Activated CD4-positive, alpha-beta T cell treated with anti-CD3 and anti-CD28 coated beads, Interleukin-2, amount 10 ng/mL, durations not matched to agents 24 days and 14 days (primary cell): ENCODE data around the gene MAN1A1. TPM values are rescaled to one million over a fixed set of nuclear protein-coding genes. Genes with fewer than 3 reads are reported as not detected.

ENCODE experiments used
- DNase-seq: peaks from one replicate; pipeline ENCODE4 v3.0.0; 2022
- H3K27ac Mint-ChIP-seq: one replicate; pipeline ENCODE4 v1.8.0; 2022; ENCODE audit warnings: mild to moderate bottlenecking, mixed read lengths
- H3K27me3 Mint-ChIP-seq: one replicate; pipeline ENCODE4 v1.8.0; 2022; ENCODE audit warnings: mixed read lengths
- H3K36me3 Mint-ChIP-seq: one replicate; pipeline ENCODE4 v1.8.0; 2022; ENCODE audit warnings: low read depth, mild to moderate bottlenecking, mixed read lengths
- H3K4me1 Mint-ChIP-seq: one replicate; pipeline ENCODE4 v1.8.0; 2021; ENCODE audit warnings: mixed read lengths
- H3K4me3 Mint-ChIP-seq: one replicate; pipeline ENCODE4 v1.8.0; 2022; ENCODE audit warnings: mild to moderate bottlenecking, moderate library complexity, mixed read lengths
- H3K9me3 Mint-ChIP-seq: one replicate; pipeline ENCODE4 v1.8.0; 2021; ENCODE audit warnings: mixed read lengths
- intact Hi-C: fragments of 100-400 bp; cut with micrococcal nuclease; formaldehyde crosslinking; loops from one replicate; pipeline ENCODE4 v1.15.1; 2023
- total RNA-seq: library from RNA; stranded (reverse); gene quantifications from 2 replicates; pipeline ENCODE4 v1.2.3, GENCODE V29; 2022

MAN1A1 gene
- total RNA-seq, 1 donor from 2014 or later: 43.7 TPM

DNA sequence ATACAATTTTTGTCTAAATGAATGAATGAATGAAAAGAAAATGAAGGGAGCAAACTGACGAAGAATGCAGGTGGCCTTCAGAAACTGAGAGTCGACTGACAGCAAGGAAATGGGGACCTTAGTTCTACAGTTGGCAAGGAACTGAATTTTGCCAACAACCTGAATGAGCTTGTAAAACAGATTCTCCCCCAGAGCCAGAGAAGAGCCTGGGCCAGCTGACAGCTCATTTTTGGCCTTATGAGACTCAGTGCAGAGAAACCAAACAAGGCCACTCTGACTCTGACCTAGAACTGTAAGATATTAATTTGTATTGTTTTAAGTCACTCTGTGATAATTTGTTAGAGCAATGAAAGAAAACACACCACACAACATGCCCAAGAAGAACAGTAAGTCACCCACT is 21.8 kb downstream of the MAN1A1 start:
- Mint-ChIP-seq H3K9me3 (no peaks in the 10 kb centered on the region), H3K27me3 (no peaks in the 10 kb centered on the region), H3K4me1 (peaks cover 44% of the 10 kb centered on the region), H3K4me3 (no peak overlapping the region), H3K36me3 (peaks cover 35% of the 10 kb centered on the region), H3K27ac (no peak overlapping the region)
- DNase-seq: no peak
- intact Hi-C loops: no loop called here

DNA sequence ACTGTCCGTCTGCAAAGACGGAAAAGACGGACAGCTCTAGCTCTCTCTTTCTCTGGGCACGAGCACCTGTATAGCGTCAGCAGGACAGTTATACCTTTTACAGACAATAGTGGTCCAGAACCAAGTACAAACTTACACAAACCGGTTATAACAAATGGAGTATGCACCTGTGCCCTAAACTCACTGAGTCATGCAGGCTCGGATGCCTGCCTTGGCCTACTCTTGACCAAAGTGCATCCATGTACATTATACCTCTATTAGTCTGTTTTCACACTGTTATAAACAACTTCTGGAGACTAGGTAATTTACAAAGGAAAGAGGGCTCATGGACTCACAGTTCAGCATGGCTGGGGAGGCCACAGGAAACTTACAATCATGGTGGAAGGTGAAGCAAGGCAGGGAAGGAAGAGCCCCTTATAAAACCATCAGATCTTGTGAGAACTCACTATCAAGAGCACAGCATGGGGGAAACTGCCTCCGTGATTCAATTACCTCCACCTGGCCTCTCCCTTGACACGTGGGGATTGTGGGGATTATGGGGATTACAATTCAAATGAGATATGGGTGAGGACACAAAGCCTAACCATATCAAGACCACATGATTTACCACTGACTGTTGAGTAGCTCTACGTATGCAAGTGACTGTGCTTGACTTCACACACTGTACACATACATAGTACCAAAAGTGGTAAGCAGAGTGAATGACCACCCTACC is 23.1 kb downstream of the MAN1A1 start:
- Mint-ChIP-seq H3K4me3 (no peak overlapping the region), H3K36me3 (peaks cover 31% of the 10 kb centered on the region), H3K27ac (no peak overlapping the region), H3K9me3 (no peaks in the 10 kb centered on the region), H3K27me3 (no peaks in the 10 kb centered on the region), H3K4me1 (peaks cover 50% of the 10 kb centered on the region)
- intact Hi-C loops: no loop called here
- peak; percentile 48 for DNase-seq

DNA sequence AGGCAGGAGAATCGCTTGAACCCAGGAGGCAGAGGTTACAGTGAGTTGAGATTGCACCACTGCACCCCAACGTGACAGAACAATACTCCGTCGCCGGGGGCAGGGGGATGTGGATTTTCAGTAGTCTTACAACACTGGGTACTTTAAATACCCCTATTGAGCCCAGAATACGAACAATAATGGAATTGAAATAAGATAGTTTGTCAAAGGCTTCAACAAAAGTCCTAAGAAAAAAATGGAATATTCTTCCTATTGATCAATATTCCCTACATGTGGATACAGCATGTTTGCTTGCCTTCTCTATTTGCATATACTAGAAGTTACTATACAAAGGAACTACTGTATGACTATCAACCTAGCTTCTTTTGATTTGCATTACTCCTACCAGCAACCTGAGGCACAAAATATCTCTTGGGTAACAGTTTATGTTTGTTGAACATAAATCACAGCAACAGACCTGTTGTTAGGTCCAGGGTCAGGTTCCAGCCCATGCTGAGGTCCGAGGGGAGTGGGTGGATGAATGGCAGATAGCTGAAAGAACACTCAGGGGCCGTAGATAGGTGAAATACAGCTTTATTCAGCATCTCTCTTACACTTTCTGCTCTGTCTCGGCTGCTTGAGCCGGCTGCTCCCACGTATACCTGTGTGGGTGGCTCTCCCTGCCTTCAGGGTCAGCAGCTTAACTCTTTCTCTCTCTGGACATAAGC is 23.8 kb downstream of the MAN1A1 start:
- no peak overlapping the region for H3K27ac Mint-ChIP-seq

DNA sequence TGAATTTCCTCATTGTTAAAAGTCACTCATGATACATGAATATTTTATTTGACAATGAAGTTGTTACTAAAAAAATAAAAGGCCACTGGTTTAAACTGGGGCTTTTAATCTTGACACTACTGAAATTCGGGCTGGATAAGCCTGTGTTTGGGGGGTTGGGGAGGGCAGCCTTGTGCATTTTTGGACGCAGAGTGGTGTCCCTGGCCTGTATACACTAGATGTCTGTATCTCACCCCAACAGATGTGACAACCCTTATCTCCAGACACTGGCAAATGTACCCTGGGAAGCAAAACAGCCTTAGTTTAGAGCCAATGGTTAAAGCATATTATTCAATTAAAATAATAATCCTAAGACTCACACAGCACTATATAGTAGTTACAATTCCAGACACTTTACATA is 24.8 kb downstream of the MAN1A1 start:
- no peak for DNase-seq
- H3K4me1 Mint-ChIP-seq: peaks cover 45% of the 10 kb centered on the region

More for the DNA sequence above, 23.8 kb downstream of the MAN1A1 start:
- H3K4me3 Mint-ChIP-seq: no peak overlapping the region
- intact Hi-C loops: no loop called here
- no peaks in the 10 kb centered on the region for H3K9me3 Mint-ChIP-seq
- peak; percentile 40 for DNase-seq
- H3K4me1 Mint-ChIP-seq: peaks cover 54% of the 10 kb centered on the region
- no peaks in the 10 kb centered on the region for H3K27me3 Mint-ChIP-seq
- H3K36me3 Mint-ChIP-seq: peaks cover 34% of the 10 kb centered on the region

DNA sequence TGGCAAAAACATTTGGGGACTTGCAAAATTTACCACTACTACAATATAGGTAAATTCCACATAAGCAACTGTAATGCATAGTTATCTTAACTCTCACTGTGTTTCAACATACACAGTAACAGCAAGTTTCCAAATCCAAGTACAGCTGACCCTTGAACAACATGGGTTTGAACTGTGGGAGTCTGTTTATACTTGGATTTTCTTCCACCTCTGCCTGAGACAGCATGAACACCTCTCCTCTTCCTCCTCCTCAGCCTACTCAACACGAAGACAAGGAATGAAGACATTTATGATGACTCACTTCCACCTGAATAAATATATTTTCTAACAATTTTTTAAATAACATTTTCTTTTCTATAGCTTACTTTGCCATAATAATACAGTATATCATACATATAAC is 25.6 kb downstream of the MAN1A1 start:
- DNase-seq: no peak
- no peak overlapping the region for H3K27ac Mint-ChIP-seq
- H3K27me3 Mint-ChIP-seq: no peaks in the 10 kb centered on the region
- intact Hi-C loops: no loop called here
- peaks cover 26% of the 10 kb centered on the region for H3K36me3 Mint-ChIP-seq
- H3K9me3 Mint-ChIP-seq: no peaks in the 10 kb centered on the region
- no peak overlapping the region for H3K4me3 Mint-ChIP-seq
- H3K4me1 Mint-ChIP-seq: peaks cover 45% of the 10 kb centered on the region

More for the DNA sequence above, 24.8 kb downstream of the MAN1A1 start:
- intact Hi-C loops: no loop called here
- H3K27ac Mint-ChIP-seq: no peak overlapping the region
- peaks cover 25% of the 10 kb centered on the region for H3K36me3 Mint-ChIP-seq
- no peaks in the 10 kb centered on the region for H3K27me3 Mint-ChIP-seq
- H3K9me3 Mint-ChIP-seq: no peaks in the 10 kb centered on the region
- H3K4me3 Mint-ChIP-seq: no peak overlapping the region

DNA sequence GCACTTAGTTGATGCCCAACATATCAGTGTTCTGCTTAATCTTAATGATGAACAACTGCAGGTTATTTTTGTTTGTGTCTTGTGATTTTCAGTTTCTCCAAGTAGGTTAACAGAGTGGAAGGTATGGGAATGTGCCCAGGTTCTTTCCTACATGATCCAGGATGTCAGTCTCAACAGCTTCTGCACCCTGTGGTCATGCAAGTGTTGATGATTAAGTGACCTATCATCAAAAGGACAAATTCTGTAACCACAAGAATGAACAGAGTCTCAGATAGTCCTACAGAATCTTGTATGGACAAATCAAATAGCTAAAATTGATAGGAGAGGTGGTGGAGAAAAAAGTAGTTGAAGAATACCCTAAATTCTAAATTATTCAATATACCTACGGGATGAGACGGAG is 26.1 kb downstream of the MAN1A1 start:
- no peak overlapping the region for H3K4me3 Mint-ChIP-seq
- H3K4me1 Mint-ChIP-seq: peaks cover 48% of the 10 kb centered on the region
- intact Hi-C loops: no loop called here

DNA sequence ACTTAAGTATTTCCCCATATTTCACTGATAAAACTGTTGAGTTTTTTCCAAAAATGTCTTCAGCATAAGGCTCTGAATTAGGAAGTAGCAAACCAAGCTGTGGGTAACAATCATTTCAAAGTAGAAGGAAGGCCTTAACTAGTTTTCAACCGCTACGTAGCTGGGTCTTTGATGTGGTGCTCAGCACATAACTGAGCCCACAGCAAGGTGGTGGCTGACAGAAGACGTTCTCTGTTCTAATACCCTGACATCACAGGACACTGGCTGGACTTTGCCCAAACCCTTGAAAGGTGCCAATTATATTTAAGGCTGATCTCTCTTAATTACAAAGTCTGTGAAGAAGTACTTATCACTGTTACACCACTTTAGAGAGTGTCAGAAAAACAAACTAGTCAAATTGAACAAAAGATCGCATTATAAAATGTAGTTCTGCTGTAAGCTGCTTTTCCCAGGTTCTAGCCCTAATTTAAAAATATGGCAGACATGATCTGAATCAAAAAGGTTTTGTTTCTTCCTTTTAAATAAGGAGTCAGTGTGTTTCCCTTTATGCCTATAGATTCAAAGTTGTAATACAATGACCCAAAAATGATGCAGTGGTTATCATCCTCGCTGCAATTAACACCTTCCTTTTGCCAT is 26.7 kb downstream of the MAN1A1 start:
- Mint-ChIP-seq H3K4me1 (peaks cover 46% of the 10 kb centered on the region), H3K9me3 (no peaks in the 10 kb centered on the region), H3K36me3 (peaks cover 26% of the 10 kb centered on the region), H3K4me3 (peak overlapping the region; percentile 70), H3K27me3 (no peaks in the 10 kb centered on the region), H3K27ac (peak overlapping the region; percentile 78)
- intact Hi-C loops: loop anchor here (1.0 kb wide), 1 partner anchor 9 kb away; no protein-coding TSS in a partner anchor
- DNase-seq: peak; percentile 86

More for the DNA sequence above, 26.1 kb downstream of the MAN1A1 start:
- Mint-ChIP-seq H3K9me3 (no peaks in the 10 kb centered on the region), H3K36me3 (peaks cover 26% of the 10 kb centered on the region), H3K27me3 (no peaks in the 10 kb centered on the region), H3K27ac (no peak overlapping the region)
- DNase-seq: no peak

DNA sequence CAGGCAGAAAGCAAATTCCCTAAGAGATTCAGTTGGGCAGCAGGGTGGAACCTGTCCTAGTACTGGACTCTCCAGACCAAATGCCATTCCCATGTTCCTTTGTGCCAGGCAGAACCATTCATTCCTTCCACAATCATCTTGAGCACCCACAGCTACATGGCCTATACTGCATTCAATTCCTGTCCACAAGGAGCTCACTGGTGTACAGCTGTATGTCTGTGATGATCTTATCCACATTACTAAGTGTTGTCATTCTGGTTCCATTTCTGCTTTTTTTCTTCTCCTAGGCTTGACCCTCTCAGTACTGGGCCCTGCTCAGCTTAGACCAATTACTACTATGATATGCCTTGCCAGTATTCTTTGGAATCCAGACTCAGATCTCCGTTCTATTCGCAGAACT is 27.5 kb downstream of the MAN1A1 start:
- DNase-seq: no peak
- Mint-ChIP-seq H3K36me3 (peaks cover 30% of the 10 kb centered on the region), H3K9me3 (no peaks in the 10 kb centered on the region), H3K27me3 (no peaks in the 10 kb centered on the region), H3K27ac (no peak overlapping the region), H3K4me1 (peaks cover 48% of the 10 kb centered on the region), H3K4me3 (no peak overlapping the region)
- intact Hi-C loops: loop anchor here (1.0 kb wide), 1 partner anchor 8 kb away; no protein-coding TSS in a partner anchor

DNA sequence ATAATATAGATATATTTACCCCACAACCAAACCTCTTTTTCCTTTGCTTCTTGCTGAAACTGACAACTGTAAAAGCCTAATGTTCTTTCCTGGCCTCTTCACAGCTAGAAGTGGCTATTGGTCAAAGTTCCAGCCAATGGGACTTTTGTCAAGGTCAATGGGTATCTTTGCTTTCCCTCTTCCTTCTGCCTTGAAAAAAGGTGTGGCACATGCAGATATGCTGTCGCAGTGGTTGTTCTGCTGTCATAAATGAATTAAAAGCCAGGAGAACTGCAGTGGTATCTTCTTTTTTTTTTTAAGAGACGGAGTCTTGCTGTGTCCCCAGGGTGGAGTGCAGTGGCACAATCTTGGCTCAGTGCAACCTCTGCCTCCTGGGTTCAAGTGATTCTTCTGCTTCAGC is 29.9 kb downstream of the MAN1A1 start:
- H3K4me3 Mint-ChIP-seq: no peak overlapping the region
- H3K4me1 Mint-ChIP-seq: peaks cover 54% of the 10 kb centered on the region
- H3K27me3 Mint-ChIP-seq: no peaks in the 10 kb centered on the region
- peaks cover 21% of the 10 kb centered on the region for H3K36me3 Mint-ChIP-seq
- H3K9me3 Mint-ChIP-seq: no peaks in the 10 kb centered on the region
- intact Hi-C loops: no loop called here
- H3K27ac Mint-ChIP-seq: no peak overlapping the region
- DNase-seq: no peak

DNA sequence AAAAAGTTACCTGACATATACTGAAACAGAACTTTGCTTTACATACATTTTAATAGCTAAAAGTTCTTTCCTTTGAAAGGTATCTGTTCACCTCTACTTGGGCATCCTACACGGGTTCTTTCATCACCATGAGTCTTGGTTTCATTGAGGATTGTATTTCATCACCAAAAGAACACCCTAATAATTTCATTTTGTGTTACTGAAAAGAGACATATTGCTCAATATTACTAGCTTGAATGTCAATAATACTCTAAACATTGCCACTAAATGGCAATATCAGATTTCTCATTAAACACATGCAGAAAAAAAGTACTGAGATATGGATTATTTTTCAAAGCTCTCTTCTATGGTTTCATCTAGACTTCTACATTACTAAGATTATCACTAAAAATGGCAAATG is 30.8 kb downstream of the MAN1A1 start:
- intact Hi-C loops: no loop called here
- H3K9me3 Mint-ChIP-seq: no peaks in the 10 kb centered on the region
- peak; percentile 8 for DNase-seq
- H3K27me3 Mint-ChIP-seq: no peaks in the 10 kb centered on the region
- no peak overlapping the region for H3K4me3 Mint-ChIP-seq
- no peak overlapping the region for H3K27ac Mint-ChIP-seq
- peaks cover 58% of the 10 kb centered on the region for H3K4me1 Mint-ChIP-seq
- H3K36me3 Mint-ChIP-seq: peaks cover 23% of the 10 kb centered on the region

DNA sequence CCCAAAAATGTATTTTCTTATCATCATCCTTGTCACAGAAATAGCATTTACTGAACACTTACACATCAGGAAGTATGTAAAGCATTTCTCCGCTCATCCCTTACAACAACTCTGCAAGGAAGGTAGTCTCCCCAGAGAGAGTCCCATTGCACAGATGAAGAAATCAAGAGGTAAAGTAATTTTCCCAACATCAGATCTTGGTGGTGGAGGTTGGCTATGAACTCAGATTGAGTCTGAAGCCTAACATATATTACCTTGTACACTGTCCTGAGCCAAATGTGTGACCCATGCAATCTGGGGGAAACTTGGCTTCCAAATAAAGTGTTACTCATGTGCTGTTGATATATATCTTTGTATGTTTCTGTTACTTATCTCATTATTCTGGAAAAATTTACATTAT is 31.4 kb downstream of the MAN1A1 start:
- Mint-ChIP-seq H3K27me3 (no peaks in the 10 kb centered on the region), H3K36me3 (peaks cover 20% of the 10 kb centered on the region), H3K4me1 (peaks cover 58% of the 10 kb centered on the region), H3K4me3 (no peak overlapping the region), H3K27ac (no peak overlapping the region), H3K9me3 (no peaks in the 10 kb centered on the region)
- intact Hi-C loops: no loop called here
- DNase-seq: peak; percentile 37

DNA sequence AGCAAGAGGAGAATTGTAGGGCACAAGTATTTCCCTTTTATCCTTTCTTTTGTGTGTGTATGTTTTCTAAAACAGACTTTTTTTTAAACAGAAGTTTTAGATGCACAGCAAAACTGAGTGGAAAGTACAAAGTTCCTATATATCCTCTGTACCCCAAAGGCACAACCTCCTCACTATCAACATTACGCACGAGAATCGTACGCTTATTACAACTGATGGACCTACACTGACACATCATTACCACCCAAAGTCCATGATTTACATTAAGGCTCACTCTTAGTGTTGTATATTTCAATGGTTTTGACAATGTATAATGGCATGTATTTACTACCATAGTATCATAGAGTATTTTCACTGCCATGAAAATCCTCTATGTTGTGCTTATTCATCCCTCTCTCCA is 32.6 kb downstream of the MAN1A1 start:
- Mint-ChIP-seq H3K27ac (no peak overlapping the region), H3K9me3 (no peaks in the 10 kb centered on the region), H3K36me3 (peaks cover 20% of the 10 kb centered on the region), H3K4me1 (peaks cover 58% of the 10 kb centered on the region), H3K27me3 (no peaks in the 10 kb centered on the region), H3K4me3 (no peak overlapping the region)
- intact Hi-C loops: no loop called here
- DNase-seq: peak; percentile 21

DNA sequence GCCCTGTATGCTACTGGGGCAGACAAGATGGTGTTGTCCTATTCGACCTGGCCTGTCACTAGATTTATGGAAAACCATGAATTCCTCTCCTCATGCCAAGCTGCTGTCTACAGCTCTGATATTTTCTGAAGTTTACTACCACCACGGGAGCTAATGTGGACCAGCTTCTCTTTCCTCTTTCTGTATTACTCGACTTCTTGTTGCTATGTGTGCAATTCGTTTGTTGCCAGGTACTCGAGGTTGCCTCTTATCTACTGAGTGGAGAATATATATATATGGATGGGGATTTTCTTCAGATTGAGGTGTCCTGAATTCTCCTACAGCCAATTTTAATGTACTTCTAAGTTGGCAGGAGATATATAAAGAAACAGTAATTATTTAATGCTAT is 34.7 kb downstream of the MAN1A1 start:
- Mint-ChIP-seq H3K27ac (peak overlapping the region; percentile 98), H3K4me1 (peaks cover 66% of the 10 kb centered on the region), H3K27me3 (no peaks in the 10 kb centered on the region), H3K36me3 (peaks cover 22% of the 10 kb centered on the region), H3K4me3 (peak overlapping the region; percentile 81), H3K9me3 (no peaks in the 10 kb centered on the region)
- no peak for DNase-seq
- intact Hi-C loops: loop anchor here (1.0 to 5.0 kb wide), 6 partner anchors 7 to 1713 kb away; partner anchors contain the start of gene GOPC
